OCI-LY1 (cell line): ENCODE results near the gene DCLK1.

Source experiments
- H2AFZ ChIP-seq: fragments of 200-600 bp; sonication (generic), shearing (Covaris generic); 2 replicates; pipeline ENCODE4 v1.6.0; 2014; ENCODE audit warnings: antibody characterized with exemption, mild to moderate bottlenecking, low read length
- H3F3A ChIP-seq: fragments of 200-600 bp; sonication (generic), shearing (Covaris generic); 2 replicates; pipeline ENCODE4 v1.6.0; 2014; ENCODE audit warnings: mild to moderate bottlenecking, antibody characterized with exemption, low read length, moderate library complexity; ENCODE audit not compliant: insufficient read depth
- H3K27ac ChIP-seq: fragments of 200-600 bp; sonication (generic); 2 replicates; pipeline ENCODE4 v1.5.1; 2014; ENCODE audit warnings: low read length, mixed run types, mild to moderate bottlenecking, low read depth; ENCODE audit not compliant: poor library complexity, severe bottlenecking
- H3K27me3 ChIP-seq: fragments of 200-600 bp; sonication (generic); 2 replicates; pipeline ENCODE4 v1.6.0; 2014; ENCODE audit warnings: antibody characterized with exemption, mild to moderate bottlenecking, low read length, moderate library complexity; ENCODE audit not compliant: insufficient read depth
- H3K36me3 ChIP-seq: fragments of 200-600 bp; sonication (generic); 2 replicates; pipeline ENCODE4 v1.6.1; 2014; ENCODE audit warnings: mild to moderate bottlenecking, antibody characterized with exemption, low read length, moderate library complexity, mixed read lengths; ENCODE audit not compliant: insufficient read depth
- H3K4me1 ChIP-seq: fragments of 200-600 bp; sonication (generic); 2 replicates; pipeline ENCODE4 v1.5.1; 2014; ENCODE audit warnings: mild to moderate bottlenecking, low read length, moderate library complexity; ENCODE audit not compliant: insufficient read depth, severe bottlenecking
- H3K4me2 ChIP-seq: fragments of 200-600 bp; sonication (generic), shearing (Covaris generic); 2 replicates; pipeline ENCODE4 v1.6.1; 2014; ENCODE audit warnings: low read length
- H3K4me3 ChIP-seq: fragments of 200-600 bp; sonication (generic); 2 replicates; pipeline ENCODE4 v1.5.1; 2014; ENCODE audit warnings: low read length, low read depth, mild to moderate bottlenecking, mixed read lengths; ENCODE audit not compliant: poor library complexity, severe bottlenecking
- H3K79me2 ChIP-seq: fragments of 200-600 bp; shearing (Covaris generic); 2 replicates; pipeline ENCODE4 v1.6.1; 2016; ENCODE audit warnings: mixed run types, low read length, mixed read lengths; ENCODE audit not compliant: insufficient read depth
- H3K9ac ChIP-seq: fragments of 200-600 bp; sonication (generic), shearing (Covaris generic); 2 replicates; pipeline ENCODE4 v1.6.1; 2014; ENCODE audit warnings: mild to moderate bottlenecking, low read length, mixed read lengths
- H3K9me2 ChIP-seq: fragments of 200-600 bp; sonication (generic), shearing (Covaris generic); 2 replicates; pipeline ENCODE4 v1.6.1; 2014; ENCODE audit warnings: low read depth, mild to moderate bottlenecking, low read length, mixed read lengths
- H3K9me3 ChIP-seq: fragments of 200-600 bp; shearing (Covaris generic); 2 replicates; pipeline ENCODE4 v1.6.1; 2014; ENCODE audit warnings: low read length, mixed read lengths
- H4K20me1 ChIP-seq: fragments of 200-600 bp; sonication (generic), shearing (Covaris generic); 2 replicates; pipeline ENCODE4 v1.6.0; 2016; ENCODE audit warnings: mild to moderate bottlenecking, low read length; ENCODE audit not compliant: insufficient read depth
- EZH2 ChIP-seq: fragments of 200-600 bp; sonication (generic), shearing (Covaris generic); IDR thresholded peaks from 2 replicates; pipeline ENCODE4 v1.8.0; 2017; ENCODE audit warnings: borderline replicate concordance, mixed run types, mild to moderate bottlenecking, antibody characterized with exemption, low read length, moderate library complexity, mixed read lengths
- TF ChIP-seq, protein P1 (sequence below): fragments of 200-600 bp; sonication (generic), shearing (Covaris generic); IDR thresholded peaks from 2 replicates; pipeline ENCODE4 v1.5.1; 2017; ENCODE audit warnings: mild to moderate bottlenecking, antibody characterized with exemption, low read length, moderate library complexity, mixed read lengths

The DCLK1 gene

DNA sequence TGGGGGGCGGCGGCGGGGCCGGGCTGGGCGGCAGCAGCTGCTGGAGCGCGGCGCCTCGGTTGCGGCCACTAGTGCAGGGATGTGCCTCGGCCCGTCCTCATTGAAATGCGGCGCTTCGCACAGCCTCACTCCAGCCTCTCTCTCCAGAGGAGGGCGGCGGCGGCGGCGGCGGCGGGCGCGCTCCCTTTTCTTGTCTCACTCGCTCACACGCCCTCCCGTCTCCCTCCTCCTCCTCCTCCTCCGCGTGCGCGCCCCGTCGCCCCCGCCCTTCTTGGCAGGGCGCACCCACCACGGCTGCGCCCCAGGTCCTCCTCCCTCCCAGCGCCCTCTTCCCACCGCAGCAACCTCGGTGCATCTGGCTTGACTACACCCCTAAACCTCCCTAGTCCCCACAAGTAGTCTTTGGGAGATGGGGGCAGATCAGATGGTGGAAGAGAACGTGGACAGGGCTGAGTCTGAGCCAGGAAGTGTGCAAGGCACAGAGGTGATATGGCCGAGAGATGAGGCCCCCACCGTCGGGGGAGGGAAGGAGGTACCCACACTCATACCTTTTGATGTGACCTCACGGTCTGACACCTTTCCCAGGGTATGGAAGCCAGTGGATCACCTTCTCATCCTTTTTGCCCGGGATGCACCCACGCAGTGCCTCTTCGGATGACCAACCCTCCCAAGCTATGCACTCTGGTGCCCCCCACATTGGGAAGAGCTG, at the start of gene DCLK1:
TSS of gene DCLK1 (minus strand) at position 161 of the 709 bp plus-strand sequence.
- H3K79me2 ChIP-seq, result no peaks in the 10 kb centered on the region
- no peak within 1 kb of the TSS for H3K4me3 ChIP-seq
- no peaks in the 10 kb centered on the region for H3F3A ChIP-seq
- no peaks in the 10 kb centered on the region for H3K4me1 ChIP-seq
- TF ChIP-seq, protein P1, sequence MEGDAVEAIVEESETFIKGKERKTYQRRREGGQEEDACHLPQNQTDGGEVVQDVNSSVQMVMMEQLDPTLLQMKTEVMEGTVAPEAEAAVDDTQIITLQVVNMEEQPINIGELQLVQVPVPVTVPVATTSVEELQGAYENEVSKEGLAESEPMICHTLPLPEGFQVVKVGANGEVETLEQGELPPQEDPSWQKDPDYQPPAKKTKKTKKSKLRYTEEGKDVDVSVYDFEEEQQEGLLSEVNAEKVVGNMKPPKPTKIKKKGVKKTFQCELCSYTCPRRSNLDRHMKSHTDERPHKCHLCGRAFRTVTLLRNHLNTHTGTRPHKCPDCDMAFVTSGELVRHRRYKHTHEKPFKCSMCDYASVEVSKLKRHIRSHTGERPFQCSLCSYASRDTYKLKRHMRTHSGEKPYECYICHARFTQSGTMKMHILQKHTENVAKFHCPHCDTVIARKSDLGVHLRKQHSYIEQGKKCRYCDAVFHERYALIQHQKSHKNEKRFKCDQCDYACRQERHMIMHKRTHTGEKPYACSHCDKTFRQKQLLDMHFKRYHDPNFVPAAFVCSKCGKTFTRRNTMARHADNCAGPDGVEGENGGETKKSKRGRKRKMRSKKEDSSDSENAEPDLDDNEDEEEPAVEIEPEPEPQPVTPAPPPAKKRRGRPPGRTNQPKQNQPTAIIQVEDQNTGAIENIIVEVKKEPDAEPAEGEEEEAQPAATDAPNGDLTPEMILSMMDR, result no peak
- TF ChIP-seq EZH2, result no peak
- H3K36me3 ChIP-seq, result no peaks in the 10 kb centered on the region
- H4K20me1 ChIP-seq, result no peaks in the 10 kb centered on the region
- no peaks in the 10 kb centered on the region for H3K27me3 ChIP-seq
- no peaks in the 10 kb centered on the region for H3K9me2 ChIP-seq
- H3K4me2 ChIP-seq, result no peak within 1 kb of the TSS
- H3K9me3 ChIP-seq, result no peaks in the 10 kb centered on the region
- H3K9ac ChIP-seq, result no peak within 1 kb of the TSS
- H3K27ac ChIP-seq, result no peak within 1 kb of the TSS
- H2AFZ ChIP-seq, result no peak within 1 kb of the TSS

DNA sequence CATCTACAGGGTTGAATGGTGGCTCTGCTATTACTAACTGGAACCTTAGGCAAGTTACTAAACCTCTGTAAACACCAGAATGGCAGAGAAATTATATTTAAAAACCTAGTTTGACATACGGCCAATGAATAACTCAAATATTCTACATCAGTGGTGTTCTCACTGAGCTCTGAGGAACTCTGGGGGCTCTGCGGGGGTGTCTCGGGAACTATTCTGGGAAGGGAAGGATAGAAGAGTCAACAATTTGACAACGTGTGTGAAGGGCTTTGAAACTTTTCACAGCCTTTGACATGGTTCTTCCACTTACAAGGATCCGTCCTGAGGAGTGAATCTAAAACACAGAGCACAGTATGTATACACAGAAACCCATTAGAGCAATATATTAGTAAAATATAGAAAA, 44.4 kb upstream of the DCLK1 start:
- TF ChIP-seq, protein P1, result no peak
- no peak for TF ChIP-seq EZH2
- no peaks in the 10 kb centered on the region for H3K27me3 ChIP-seq
- no peak overlapping the region for H3K4me2 ChIP-seq
- no peak overlapping the region for H3K4me3 ChIP-seq
- no peak overlapping the region for H3K9ac ChIP-seq
- H3K9me2 ChIP-seq, result no peaks in the 10 kb centered on the region
- H3K79me2 ChIP-seq, result no peaks in the 10 kb centered on the region
- H4K20me1 ChIP-seq, result no peaks in the 10 kb centered on the region
- H3K36me3 ChIP-seq, result no peaks in the 10 kb centered on the region
- H2AFZ ChIP-seq, result no peak overlapping the region
- H3K4me1 ChIP-seq, result no peaks in the 10 kb centered on the region
- H3F3A ChIP-seq, result no peaks in the 10 kb centered on the region
- H3K9me3 ChIP-seq, result no peaks in the 10 kb centered on the region
- no peak overlapping the region for H3K27ac ChIP-seq

DNA sequence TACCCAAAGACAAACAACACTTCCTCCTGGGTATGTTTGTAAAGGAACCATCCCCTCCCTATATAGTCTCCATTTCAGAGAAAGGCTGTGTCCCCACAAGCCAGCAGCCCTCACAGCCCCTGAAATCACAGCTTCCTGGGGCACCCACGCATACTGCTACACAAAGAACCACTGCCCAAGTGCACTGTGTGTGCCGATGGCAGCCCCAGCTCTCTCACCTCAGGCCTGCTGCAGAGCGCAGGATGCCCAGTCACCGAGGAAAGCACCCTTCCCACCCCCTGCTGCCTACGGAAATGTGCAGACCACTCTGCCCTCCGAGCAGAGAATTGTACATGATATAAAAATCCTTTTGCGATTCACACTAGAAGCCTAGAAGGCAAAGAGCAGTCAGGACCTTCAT, 43.7 kb upstream of the DCLK1 start:
- no peaks in the 10 kb centered on the region for H3K9me3 ChIP-seq

More for the DNA sequence above, 43.7 kb upstream of the DCLK1 start:
- Histone ChIP-seq H3K9me2 (no peaks in the 10 kb centered on the region), H3F3A (no peaks in the 10 kb centered on the region), H3K36me3 (no peaks in the 10 kb centered on the region), H3K4me1 (no peaks in the 10 kb centered on the region), H3K4me2 (no peak overlapping the region), H3K27me3 (no peaks in the 10 kb centered on the region), H3K4me3 (no peak overlapping the region), H3K27ac (no peak overlapping the region), H4K20me1 (no peaks in the 10 kb centered on the region), H3K79me2 (no peaks in the 10 kb centered on the region), H3K9ac (no peak overlapping the region), H2AFZ (no peak overlapping the region)
- no peak for TF ChIP-seq EZH2
- TF ChIP-seq, protein P1, result no peak
